H9 (cell line): Measurements from ENCODE around the gene DISP3. TPM values are rescaled to one million over a fixed set of nuclear protein-coding genes. Genes with fewer than 3 reads are reported as not detected.

Experiments
- DNase-seq: peaks from one replicate; pipeline ENCODE4 v3.0.0-alpha.2; 2017
- H2AFZ ChIP-seq: one replicate; pipeline ENCODE4 v1.6.1; 2013; ENCODE audit warnings: mild to moderate bottlenecking, low read length, control low read depth, moderate library complexity
- H2AK5ac ChIP-seq: 2 replicates; pipeline ENCODE4 v1.6.1; 2013; ENCODE audit warnings: low read length, control low read depth, mixed read lengths; ENCODE audit not compliant: insufficient read length
- H2BK120ac ChIP-seq: one replicate; pipeline ENCODE4 v1.6.1; 2013; ENCODE audit warnings: low read depth, mild to moderate bottlenecking, low read length, control low read depth, inconsistent platforms; ENCODE audit not compliant: poor library complexity, severe bottlenecking
- H2BK12ac ChIP-seq: 2 replicates; pipeline ENCODE4 v1.6.1; 2013; ENCODE audit warnings: low read length, control low read depth, mixed read lengths, low read depth; ENCODE audit not compliant: insufficient read length
- H2BK15ac ChIP-seq: 2 replicates; pipeline ENCODE4 v1.6.1; 2013; ENCODE audit warnings: low read depth, low read length, control low read depth
- H2BK20ac ChIP-seq: one replicate; pipeline ENCODE4 v1.6.1; 2013; ENCODE audit warnings: low read depth, mild to moderate bottlenecking, low read length, control low read depth, inconsistent platforms; ENCODE audit not compliant: poor library complexity, severe bottlenecking
- H2BK5ac ChIP-seq: 2 replicates; pipeline ENCODE4 v1.6.1; 2013; ENCODE audit warnings: low read length, control low read depth, mixed read lengths; ENCODE audit not compliant: insufficient read length
- H3K14ac ChIP-seq: 2 replicates; pipeline ENCODE4 v1.6.1; 2013; ENCODE audit warnings: low read length, control low read depth; ENCODE audit not compliant: insufficient read depth
- H3K18ac ChIP-seq: 2 replicates; pipeline ENCODE4 v1.6.1; 2013; ENCODE audit warnings: low read depth, mild to moderate bottlenecking, mixed read lengths, low read length, control low read depth; ENCODE audit not compliant: insufficient read length
- H3K23ac ChIP-seq: 2 replicates; pipeline ENCODE4 v1.6.1; 2013; ENCODE audit warnings: low read length, control low read depth, mixed read lengths, low read depth; ENCODE audit not compliant: insufficient read length
- H3K23me2 ChIP-seq: 2 replicates; pipeline ENCODE4 v1.6.1; 2013; ENCODE audit warnings: low read depth, mild to moderate bottlenecking, mixed read lengths, low read length, control low read depth; ENCODE audit not compliant: insufficient read length, poor library complexity, severe bottlenecking
- H3K27ac ChIP-seq: 2 replicates; pipeline ENCODE4 v1.5.1; 2013; ENCODE audit warnings: low read length, control low read depth, mixed read lengths, low read depth; ENCODE audit not compliant: insufficient read length
- H3K27me3 ChIP-seq: 2 replicates; pipeline ENCODE4 v1.6.1; 2013; ENCODE audit warnings: low read length, control low read depth, inconsistent platforms; ENCODE audit not compliant: insufficient read depth
- H3K4ac ChIP-seq: 2 replicates; pipeline ENCODE4 v1.6.1; 2013; ENCODE audit warnings: low read depth, mild to moderate bottlenecking, control low read depth, inconsistent platforms, low read length, moderate library complexity
- H3K4me1 ChIP-seq: 2 replicates; pipeline ENCODE4 v1.6.1; 2013; ENCODE audit warnings: low read length, control low read depth, inconsistent platforms; ENCODE audit not compliant: insufficient read depth
- H3K4me2 ChIP-seq: 2 replicates; pipeline ENCODE4 v1.6.1; 2013; ENCODE audit warnings: low read length, control low read depth, mixed read lengths; ENCODE audit not compliant: insufficient read length, insufficient read depth
- H3K56ac ChIP-seq: 2 replicates; pipeline ENCODE4 v1.6.1; 2013; ENCODE audit warnings: low read depth, mild to moderate bottlenecking, mixed read lengths, low read length, control low read depth; ENCODE audit not compliant: insufficient read length
- H3K79me1 ChIP-seq: 2 replicates; pipeline ENCODE4 v1.6.1; 2013; ENCODE audit warnings: low read depth, mild to moderate bottlenecking, moderate library complexity, low read length, control low read depth, inconsistent platforms; ENCODE audit not compliant: insufficient read depth, poor library complexity, severe bottlenecking
- H3K79me2 ChIP-seq: 2 replicates; pipeline ENCODE4 v1.6.1; 2013; ENCODE audit warnings: low read length, control low read depth, inconsistent platforms; ENCODE audit not compliant: insufficient read depth
- H3K9ac ChIP-seq: 2 replicates; pipeline ENCODE4 v1.6.1; 2013; ENCODE audit warnings: low read length, control low read depth, mixed read lengths; ENCODE audit not compliant: insufficient read length; ENCODE audit errors: extremely low read depth
- H3K9me3 ChIP-seq: one replicate; pipeline ENCODE4 v1.6.1; 2013; ENCODE audit warnings: low read depth, low read length, inconsistent platforms; ENCODE audit not compliant: control insufficient read depth
- H3T11ph ChIP-seq: one replicate; pipeline ENCODE4 v1.6.1; 2013; ENCODE audit warnings: mild to moderate bottlenecking, low read length, control low read depth, inconsistent platforms
- H4K20me1 ChIP-seq: one replicate; pipeline ENCODE4 v1.6.1; 2013; ENCODE audit not compliant: control insufficient read depth, insufficient read length, insufficient read depth
- H4K5ac ChIP-seq: 2 replicates; pipeline ENCODE4 v1.6.1; 2013; ENCODE audit warnings: low read depth, mild to moderate bottlenecking, mixed read lengths, low read length, control low read depth; ENCODE audit not compliant: insufficient read length
- H4K8ac ChIP-seq: replicated peaks from 2 replicates; pipeline ENCODE4 v1.6.1; 2013; ENCODE audit warnings: low read length, control low read depth, mixed read lengths, low read depth; ENCODE audit not compliant: insufficient read length
- H4K91ac ChIP-seq: 2 replicates; pipeline ENCODE4 v1.6.1; 2013; ENCODE audit warnings: low read depth, mild to moderate bottlenecking, moderate library complexity, mixed read lengths, low read length, control low read depth; ENCODE audit not compliant: insufficient read length
- H3K27ac Mint-ChIP-seq, 3 experiments: 2 replicates in 2 of 3; 3 replicates in 1 of 3; pipeline ENCODE4 v1.8.0; 2020 to 2021; ENCODE audit warnings: mixed read lengths in 3 of 3, mild to moderate bottlenecking in 1 of 3, moderate library complexity in 1 of 3
- H3K27me3 Mint-ChIP-seq: 2 replicates; pipeline ENCODE4 v1.8.0; 2021; ENCODE audit warnings: low read depth, mild to moderate bottlenecking, moderate library complexity, mixed read lengths
- H3K36me3 Mint-ChIP-seq, 3 experiments: 2 replicates in 2 of 3; 3 replicates in 1 of 3; pipeline ENCODE4 v1.8.0; 2020 to 2021; ENCODE audit warnings: low read depth in 3 of 3, mixed read lengths in 3 of 3; ENCODE audit not compliant: insufficient read depth in 1 of 3
- H3K4me1 Mint-ChIP-seq, 2 experiments: 2 replicates each; pipeline ENCODE4 v1.8.0; 2020; ENCODE audit warnings: mixed read lengths in 2 of 2
- H3K4me3 Mint-ChIP-seq, 2 experiments: 2 replicates in 1 of 2; 3 replicates in 1 of 2; pipeline ENCODE4 v1.8.0; 2020 to 2021; ENCODE audit warnings: mild to moderate bottlenecking in 2 of 2, mixed read lengths in 2 of 2, moderate library complexity in 1 of 2
- H3K9me3 Mint-ChIP-seq, 2 experiments: 2 replicates in 1 of 2; 3 replicates in 1 of 2; pipeline ENCODE4 v1.8.0; 2020; ENCODE audit warnings: mild to moderate bottlenecking in 2 of 2, mixed read lengths in 2 of 2, moderate library complexity in 1 of 2
- WGBS: extraction: QIAGEN DNeasy Blood & Tissue Kit; methylation state at CpG from one replicate; pipeline ENCODE4 v1.1.7; 2013; ENCODE audit warnings: missing lambda C conversion rate, low lambda C conversion rate, mixed read lengths; ENCODE audit not compliant: insufficient read length; ENCODE audit errors: extremely low coverage; 5-methylcytosine and 5-hydroxymethylcytosine counted together
- total RNA-seq: library from RNA; stranded (reverse); gene quantifications from 2 replicates; pipeline ENCODE4 v1.2.1, GENCODE V29; 2021
- TF ChIP-seq, protein P1 (sequence below): fragments of 200-600 bp; sonication (generic); conservative IDR thresholded peaks from 3 replicates; pipeline ENCODE4 v1.8.0; 2021; ENCODE audit warnings: antibody characterized with exemption, mild to moderate bottlenecking

Gene DISP3
- total RNA-seq, 1 experiment from 2014 or later, result 3.5 TPM

DNA sequence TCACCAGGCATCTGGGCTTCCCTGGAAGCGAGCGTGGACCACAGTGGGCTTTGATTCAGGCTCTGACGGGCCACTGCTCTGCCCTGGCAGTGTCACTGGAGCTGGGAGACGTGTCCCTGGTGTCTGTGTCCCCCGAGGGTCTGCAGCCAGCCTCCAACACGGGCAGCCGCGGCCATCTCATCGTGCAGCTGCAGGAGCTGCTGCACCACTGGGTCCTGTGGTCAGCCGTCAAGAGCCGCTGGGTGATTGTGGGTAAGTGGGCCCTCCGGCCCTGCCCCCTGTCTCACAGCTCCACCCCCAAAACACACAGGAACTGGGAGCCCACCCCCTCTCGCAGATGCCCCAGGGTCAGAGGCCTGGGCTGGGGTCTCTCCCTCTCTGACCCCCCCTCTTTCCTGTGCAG lies 40.7 kb downstream of the DISP3 start:
- peaks cover 10 to 15% of the 10 kb centered on the region in 2 experiments for H3K4me1 Mint-ChIP-seq
- H2AFZ ChIP-seq, result no peak overlapping the region
- H3K14ac ChIP-seq, result no peak overlapping the region
- H4K20me1 ChIP-seq, result no peaks in the 10 kb centered on the region
- no peak overlapping the region for H3K18ac ChIP-seq
- no peaks in the 10 kb centered on the region for H3K27me3 ChIP-seq
- WGBS, result no CpG with 5 or more reads among the region's 13 CpGs
- H3K79me1 ChIP-seq, result no peaks in the 10 kb centered on the region
- H3K27ac ChIP-seq, result no peak overlapping the region
- no peaks in the 10 kb centered on the region for H3K23me2 ChIP-seq
- no peak for DNase-seq
- no peaks in the 10 kb centered on the region for H3K27me3 Mint-ChIP-seq
- H4K5ac ChIP-seq, result no peak overlapping the region
- H4K8ac ChIP-seq, result no peak overlapping the region
- peaks cover 0 to 1% of the 10 kb centered on the region in 2 experiments; a peak in 2 of 5 replicates for H3K9me3 Mint-ChIP-seq
- H3T11ph ChIP-seq, result no peak overlapping the region
- H2BK15ac ChIP-seq, result no peak overlapping the region
- H2BK120ac ChIP-seq, result no peak overlapping the region
- no peaks in the 10 kb centered on the region for H3K4me1 ChIP-seq
- H3K4me3 Mint-ChIP-seq, result no peak overlapping the region
- no peak overlapping the region for H4K91ac ChIP-seq
- no peak overlapping the region for H3K9ac ChIP-seq
- H2AK5ac ChIP-seq, result no peak overlapping the region
- H2BK5ac ChIP-seq, result no peak overlapping the region
- H3K4ac ChIP-seq, result no peak overlapping the region
- no peak overlapping the region for H3K56ac ChIP-seq
- TF ChIP-seq, protein P1, sequence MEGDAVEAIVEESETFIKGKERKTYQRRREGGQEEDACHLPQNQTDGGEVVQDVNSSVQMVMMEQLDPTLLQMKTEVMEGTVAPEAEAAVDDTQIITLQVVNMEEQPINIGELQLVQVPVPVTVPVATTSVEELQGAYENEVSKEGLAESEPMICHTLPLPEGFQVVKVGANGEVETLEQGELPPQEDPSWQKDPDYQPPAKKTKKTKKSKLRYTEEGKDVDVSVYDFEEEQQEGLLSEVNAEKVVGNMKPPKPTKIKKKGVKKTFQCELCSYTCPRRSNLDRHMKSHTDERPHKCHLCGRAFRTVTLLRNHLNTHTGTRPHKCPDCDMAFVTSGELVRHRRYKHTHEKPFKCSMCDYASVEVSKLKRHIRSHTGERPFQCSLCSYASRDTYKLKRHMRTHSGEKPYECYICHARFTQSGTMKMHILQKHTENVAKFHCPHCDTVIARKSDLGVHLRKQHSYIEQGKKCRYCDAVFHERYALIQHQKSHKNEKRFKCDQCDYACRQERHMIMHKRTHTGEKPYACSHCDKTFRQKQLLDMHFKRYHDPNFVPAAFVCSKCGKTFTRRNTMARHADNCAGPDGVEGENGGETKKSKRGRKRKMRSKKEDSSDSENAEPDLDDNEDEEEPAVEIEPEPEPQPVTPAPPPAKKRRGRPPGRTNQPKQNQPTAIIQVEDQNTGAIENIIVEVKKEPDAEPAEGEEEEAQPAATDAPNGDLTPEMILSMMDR, result no peak
- no peak overlapping the region for H3K4me2 ChIP-seq
- H2BK20ac ChIP-seq, result no peak overlapping the region
- H3K79me2 ChIP-seq, result no peaks in the 10 kb centered on the region
- peaks cover 0 to 15% (median 6%) of the 10 kb centered on the region in 3 experiments; a peak in 3 of 7 replicates for H3K36me3 Mint-ChIP-seq
- H3K9me3 ChIP-seq, result no peaks in the 10 kb centered on the region
- H3K27ac Mint-ChIP-seq, result no peak overlapping the region
- H2BK12ac ChIP-seq, result no peak overlapping the region
- H3K23ac ChIP-seq, result no peak overlapping the region
